Activated T-helper 17 cell treated with anti-CD3 and anti-CD28 coated beads, Interleukin-2, amount 50 U/mL, for 72 hours (primary cell): ENCODE measurements around the gene RNF180. TPM values are rescaled to one million over a fixed set of nuclear protein-coding genes. Genes with fewer than 3 reads are reported as not detected.

Experiments used
- ATAC-seq: fragments of 150-1000 bp; cut with Tn5 transposase; replicated peaks from 2 replicates; pipeline ENCODE4 v1.10.0; 2021; ENCODE audit warnings: mild to moderate bottlenecking, moderate library complexity
- H3K27ac Mint-ChIP-seq: one replicate; pipeline ENCODE4 v1.8.0; 2022; ENCODE audit warnings: mixed read lengths
- H3K27me3 Mint-ChIP-seq: one replicate; pipeline ENCODE4 v1.8.0; 2022; ENCODE audit warnings: mixed read lengths
- H3K36me3 Mint-ChIP-seq: one replicate; pipeline ENCODE4 v1.8.0; 2022; ENCODE audit warnings: low read depth, mild to moderate bottlenecking, mixed read lengths
- H3K4me1 Mint-ChIP-seq: one replicate; pipeline ENCODE4 v1.8.0; 2022; ENCODE audit warnings: mixed read lengths
- H3K4me3 Mint-ChIP-seq: one replicate; pipeline ENCODE4 v1.8.0; 2022; ENCODE audit warnings: mild to moderate bottlenecking, mixed read lengths
- H3K9me3 Mint-ChIP-seq: one replicate; pipeline ENCODE4 v1.8.0; 2022; ENCODE audit warnings: mixed read lengths
- total RNA-seq, 2 donors: library from RNA; stranded (reverse); gene quantifications; one replicate each; pipeline ENCODE4 v1.2.3, GENCODE V29; 2022

The RNF180 gene, protein sequence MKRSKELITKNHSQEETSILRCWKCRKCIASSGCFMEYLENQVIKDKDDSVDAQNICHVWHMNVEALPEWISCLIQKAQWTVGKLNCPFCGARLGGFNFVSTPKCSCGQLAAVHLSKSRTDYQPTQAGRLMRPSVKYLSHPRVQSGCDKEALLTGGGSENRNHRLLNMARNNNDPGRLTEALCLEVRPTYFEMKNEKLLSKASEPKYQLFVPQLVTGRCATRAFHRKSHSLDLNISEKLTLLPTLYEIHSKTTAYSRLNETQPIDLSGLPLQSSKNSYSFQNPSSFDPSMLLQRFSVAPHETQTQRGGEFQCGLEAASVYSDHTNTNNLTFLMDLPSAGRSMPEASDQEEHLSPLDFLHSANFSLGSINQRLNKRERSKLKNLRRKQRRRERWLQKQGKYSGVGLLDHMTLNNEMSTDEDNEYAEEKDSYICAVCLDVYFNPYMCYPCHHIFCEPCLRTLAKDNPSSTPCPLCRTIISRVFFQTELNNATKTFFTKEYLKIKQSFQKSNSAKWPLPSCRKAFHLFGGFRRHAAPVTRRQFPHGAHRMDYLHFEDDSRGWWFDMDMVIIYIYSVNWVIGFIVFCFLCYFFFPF
- total RNA-seq, result not detected

DNA sequence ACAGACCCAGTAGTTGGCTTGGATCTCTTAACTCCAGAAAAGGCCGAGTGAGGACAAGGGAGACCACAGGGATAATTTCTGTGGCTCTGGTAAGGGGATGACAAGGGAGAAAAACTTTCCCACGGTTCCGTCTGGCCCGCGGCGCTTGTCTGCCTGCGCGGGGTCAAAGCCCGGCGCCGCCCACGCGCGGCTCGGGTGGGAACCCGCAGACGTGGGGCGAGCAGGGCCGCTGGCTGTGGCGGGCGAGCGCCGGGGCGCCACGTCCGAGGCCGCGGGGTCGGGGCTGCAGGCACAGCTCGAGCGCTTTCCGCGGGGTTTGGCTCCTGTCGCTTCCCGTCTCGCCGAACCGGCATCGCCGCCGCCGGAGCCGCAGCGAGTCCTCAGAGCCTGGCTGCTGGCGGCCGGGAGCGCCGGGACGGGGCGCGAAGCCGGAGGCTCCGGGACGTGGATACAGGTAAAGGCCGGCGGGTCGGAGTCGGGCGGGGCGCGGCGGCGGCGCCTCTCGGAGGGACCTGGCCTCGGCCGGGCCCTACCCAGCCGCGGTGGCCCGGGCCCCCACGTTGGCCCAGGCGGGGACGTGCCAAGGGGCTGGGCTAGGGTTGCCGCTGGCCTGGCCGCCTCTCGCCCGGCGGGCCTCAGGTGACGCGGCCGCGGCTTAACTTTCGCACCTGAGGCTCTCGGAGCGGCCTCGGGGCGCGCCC, at the start of gene RNF180:
RNF180 (plus strand) TSS at position 344 of the 701 bp plus-strand sequence. CDS start 34,965 bp downstream, outside the sequence.
- H3K9me3 Mint-ChIP-seq, result peaks cover 5% of the 10 kb centered on the region
- H3K4me1 Mint-ChIP-seq, result no peaks in the 10 kb centered on the region
- peaks cover 5% of the 10 kb centered on the region for H3K36me3 Mint-ChIP-seq
- no peak for ATAC-seq
- H3K4me3 Mint-ChIP-seq, result no peak within 1 kb of the TSS
- no peak within 1 kb of the TSS for H3K27ac Mint-ChIP-seq
- peaks cover 23% of the 10 kb centered on the region for H3K27me3 Mint-ChIP-seq

DNA sequence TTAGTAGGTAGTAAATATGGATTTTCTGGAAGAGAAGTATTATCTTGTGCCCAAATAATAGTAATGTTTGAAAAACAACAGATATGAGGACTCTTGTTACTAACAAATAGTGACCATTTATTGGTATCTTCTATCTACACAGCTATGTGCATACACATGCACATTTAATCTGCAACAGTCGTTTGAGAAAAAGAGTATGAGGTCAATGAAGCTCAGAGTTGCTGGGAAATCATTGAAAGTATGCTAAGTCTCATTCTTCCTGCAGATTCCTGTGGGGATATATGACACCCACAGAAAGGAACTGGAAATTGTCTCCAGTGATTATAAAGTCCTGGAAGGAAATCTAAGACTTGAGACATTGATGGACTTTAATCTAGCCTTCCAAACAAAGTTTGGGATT, 40.1 kb upstream of the RNF180 start:
- no peaks in the 10 kb centered on the region for H3K4me1 Mint-ChIP-seq
- H3K27me3 Mint-ChIP-seq, result no peaks in the 10 kb centered on the region

DNA sequence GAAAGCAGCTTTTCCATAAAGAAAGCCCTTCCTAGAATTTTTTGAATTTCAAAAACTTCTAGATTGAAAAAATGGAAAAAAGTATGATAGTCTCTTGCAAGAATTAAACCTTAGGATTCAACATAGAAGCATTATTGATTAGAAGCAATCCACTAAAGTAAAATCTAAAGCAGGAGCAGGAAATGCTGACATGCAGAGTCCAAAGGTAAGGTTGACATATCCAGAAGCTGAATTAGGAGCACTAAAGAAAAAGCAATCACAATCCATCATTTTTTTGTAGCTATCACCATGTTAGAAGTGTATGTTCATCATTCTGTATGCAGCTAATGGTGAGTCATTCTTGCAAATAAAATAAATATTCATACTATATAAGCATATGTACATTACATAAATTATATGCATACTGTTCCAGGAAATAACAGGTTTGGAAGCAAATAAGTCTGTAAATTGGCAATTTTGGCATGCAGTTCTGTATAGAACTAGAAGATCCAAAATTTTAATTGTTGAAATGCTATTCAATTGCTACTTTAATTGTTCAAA, 39.4 kb upstream of the RNF180 start:
- H3K27me3 Mint-ChIP-seq, result no peaks in the 10 kb centered on the region
- H3K4me1 Mint-ChIP-seq, result no peaks in the 10 kb centered on the region
- no peak overlapping the region for H3K27ac Mint-ChIP-seq
- H3K36me3 Mint-ChIP-seq, result no peaks in the 10 kb centered on the region
- H3K9me3 Mint-ChIP-seq, result no peaks in the 10 kb centered on the region
- H3K4me3 Mint-ChIP-seq, result no peak overlapping the region
- no peak for ATAC-seq

More for the DNA sequence above, 40.1 kb upstream of the RNF180 start:
- Mint-ChIP-seq H3K9me3 (no peaks in the 10 kb centered on the region), H3K36me3 (no peaks in the 10 kb centered on the region), H3K4me3 (no peak overlapping the region), H3K27ac (no peak overlapping the region)
- no peak for ATAC-seq

DNA sequence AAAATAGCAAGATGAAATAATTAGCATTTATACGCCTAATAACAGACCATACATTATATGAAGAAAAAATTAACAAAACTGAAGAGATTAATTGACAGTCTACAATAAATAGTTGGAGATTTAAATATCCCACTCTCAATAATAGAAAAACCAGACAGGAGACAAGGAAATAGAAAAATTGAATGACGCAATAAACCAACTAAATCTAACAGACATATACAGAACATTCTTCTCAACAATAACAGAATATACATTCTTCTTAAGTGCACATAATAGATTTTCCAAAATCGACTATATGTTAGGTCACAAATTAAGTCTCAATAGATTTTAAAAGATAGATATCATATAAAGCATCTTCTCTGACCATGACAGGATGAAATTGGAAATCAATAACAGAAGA, 25.6 kb upstream of the RNF180 start:
- Mint-ChIP-seq H3K4me3 (no peak overlapping the region), H3K27me3 (peaks cover 3% of the 10 kb centered on the region), H3K36me3 (no peaks in the 10 kb centered on the region), H3K9me3 (peaks cover 6% of the 10 kb centered on the region), H3K4me1 (no peaks in the 10 kb centered on the region), H3K27ac (no peak overlapping the region)
- ATAC-seq, result no peak

DNA sequence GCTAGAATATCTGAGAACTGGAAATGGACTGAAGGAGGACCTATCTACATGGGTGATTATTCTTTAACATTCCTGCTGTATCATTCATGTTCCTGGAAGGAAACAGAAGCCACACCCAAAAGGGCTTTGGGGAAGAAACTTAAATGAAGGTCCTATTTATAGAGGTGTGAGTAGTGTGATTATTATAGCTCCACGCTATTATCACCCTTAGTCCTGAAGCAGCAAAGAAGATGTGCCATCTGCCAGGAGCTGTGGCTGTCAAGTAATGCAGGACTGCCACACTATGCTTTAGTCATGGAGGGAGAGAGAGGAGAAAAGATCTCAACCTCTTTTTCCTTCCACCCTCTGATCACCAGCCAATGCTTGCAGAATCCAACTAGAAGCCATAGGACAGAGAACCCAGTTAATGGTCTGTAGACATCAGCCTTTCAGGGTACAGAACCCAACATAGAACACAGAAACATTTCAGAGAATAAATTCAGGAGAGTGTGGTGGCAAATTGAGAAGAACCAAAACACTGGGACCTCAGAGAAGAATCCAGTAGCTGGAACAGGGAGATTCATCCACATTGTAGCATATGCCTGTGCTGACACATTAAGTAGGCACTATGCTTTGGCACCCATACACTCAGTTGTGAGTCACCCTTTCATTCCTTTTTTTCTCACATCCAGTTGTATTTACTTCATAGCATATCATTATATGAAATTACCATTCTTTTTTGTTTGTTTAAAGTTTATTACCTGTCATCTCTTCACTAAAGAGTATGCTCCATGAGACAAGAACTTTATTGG, 21.0 kb upstream of the RNF180 start:
- Mint-ChIP-seq H3K27me3 (no peaks in the 10 kb centered on the region), H3K9me3 (no peaks in the 10 kb centered on the region), H3K36me3 (no peaks in the 10 kb centered on the region), H3K27ac (no peak overlapping the region), H3K4me3 (no peak overlapping the region), H3K4me1 (no peaks in the 10 kb centered on the region)
- ATAC-seq, result no peak

DNA sequence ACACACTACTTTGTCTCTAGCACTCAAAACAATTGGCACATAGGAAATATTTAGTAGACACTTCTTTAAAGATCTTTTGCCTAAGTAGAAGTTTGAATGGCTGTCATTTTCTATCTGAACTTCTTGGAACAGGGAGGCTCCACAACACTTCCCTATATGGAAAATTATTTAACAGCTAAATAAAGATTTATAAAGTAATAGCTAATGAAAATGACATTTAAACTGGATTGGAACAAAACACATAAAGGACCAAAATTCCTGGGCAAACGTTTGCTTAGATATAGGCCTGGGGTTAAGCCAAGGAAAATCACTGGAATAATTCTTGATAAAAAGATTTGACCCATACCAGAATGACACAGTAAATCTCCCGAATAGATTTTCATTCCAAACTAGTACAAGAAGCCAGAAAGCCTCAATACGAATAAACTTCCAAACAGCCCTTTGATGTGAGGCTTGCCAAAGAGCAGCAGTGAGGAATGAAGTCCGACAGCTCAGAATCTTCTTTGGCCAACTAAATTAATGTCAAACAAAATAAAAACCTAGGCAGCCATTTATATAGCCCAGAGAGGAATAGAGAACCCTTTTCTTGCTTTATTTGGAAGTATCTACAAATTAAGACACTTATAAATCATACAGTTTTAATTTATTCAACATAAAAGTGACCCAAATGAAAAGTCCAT, 20.3 kb upstream of the RNF180 start:
- no peaks in the 10 kb centered on the region for H3K36me3 Mint-ChIP-seq
- H3K9me3 Mint-ChIP-seq, result no peaks in the 10 kb centered on the region
- H3K4me3 Mint-ChIP-seq, result no peak overlapping the region
- ATAC-seq, result no peak
- no peak overlapping the region for H3K27ac Mint-ChIP-seq
- no peaks in the 10 kb centered on the region for H3K27me3 Mint-ChIP-seq
- H3K4me1 Mint-ChIP-seq, result no peaks in the 10 kb centered on the region

DNA sequence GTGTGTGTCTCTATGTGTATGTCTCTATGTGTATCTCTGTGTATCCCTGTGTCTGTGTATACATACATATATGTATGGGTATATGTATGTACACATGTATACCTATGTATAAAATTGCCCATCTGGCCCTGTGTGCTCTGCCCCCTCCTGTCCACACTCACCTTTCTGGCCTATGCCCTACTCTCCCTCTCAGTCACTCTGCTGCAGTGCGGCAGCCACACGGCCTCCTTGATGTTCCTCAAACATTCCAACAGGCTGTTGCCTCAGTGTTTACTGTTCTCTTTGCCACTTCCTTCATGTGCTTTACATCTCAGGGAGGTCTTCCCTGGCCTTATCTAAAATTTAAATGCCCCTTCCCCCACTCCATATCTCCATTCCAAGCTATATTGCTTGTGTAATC, 18.3 kb upstream of the RNF180 start:
- Mint-ChIP-seq H3K4me3 (no peak overlapping the region), H3K27ac (no peak overlapping the region), H3K9me3 (peaks cover under 1% of the 10 kb centered on the region), H3K27me3 (no peaks in the 10 kb centered on the region), H3K4me1 (no peaks in the 10 kb centered on the region), H3K36me3 (no peaks in the 10 kb centered on the region)
- ATAC-seq, result no peak

DNA sequence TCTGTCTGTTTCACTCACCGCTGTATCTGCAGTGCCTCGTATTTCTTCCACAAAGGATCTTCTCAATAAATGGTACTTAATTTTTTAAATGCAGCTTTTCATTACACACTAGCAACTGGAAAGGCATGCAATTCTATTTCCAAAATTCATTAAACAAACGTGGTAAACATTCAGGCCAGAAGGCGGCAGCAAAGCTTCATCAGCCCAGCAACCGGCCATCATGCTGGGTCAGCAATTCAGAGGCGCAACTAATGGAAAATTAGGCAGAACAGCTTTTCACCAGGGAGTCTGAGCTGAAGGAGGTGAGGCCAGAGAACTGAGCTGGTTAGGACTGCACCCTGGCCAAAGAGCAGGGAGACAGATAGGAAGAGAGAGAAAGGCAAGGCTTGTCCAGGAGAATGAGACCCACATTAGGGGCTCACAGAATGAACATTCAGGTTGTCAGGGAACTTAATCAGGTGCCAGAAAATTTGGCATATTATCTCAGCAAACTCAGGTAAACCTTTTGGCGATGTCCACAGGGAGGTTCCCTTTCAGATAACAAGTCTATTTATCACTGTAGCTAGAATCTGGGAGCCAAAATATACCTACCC, 17.7 kb upstream of the RNF180 start:
- no peaks in the 10 kb centered on the region for H3K4me1 Mint-ChIP-seq
- H3K4me3 Mint-ChIP-seq, result no peak overlapping the region
- no peak overlapping the region for H3K27ac Mint-ChIP-seq
- H3K27me3 Mint-ChIP-seq, result no peaks in the 10 kb centered on the region
- peaks cover 5% of the 10 kb centered on the region for H3K9me3 Mint-ChIP-seq
- no peaks in the 10 kb centered on the region for H3K36me3 Mint-ChIP-seq
- ATAC-seq, result no peak

DNA sequence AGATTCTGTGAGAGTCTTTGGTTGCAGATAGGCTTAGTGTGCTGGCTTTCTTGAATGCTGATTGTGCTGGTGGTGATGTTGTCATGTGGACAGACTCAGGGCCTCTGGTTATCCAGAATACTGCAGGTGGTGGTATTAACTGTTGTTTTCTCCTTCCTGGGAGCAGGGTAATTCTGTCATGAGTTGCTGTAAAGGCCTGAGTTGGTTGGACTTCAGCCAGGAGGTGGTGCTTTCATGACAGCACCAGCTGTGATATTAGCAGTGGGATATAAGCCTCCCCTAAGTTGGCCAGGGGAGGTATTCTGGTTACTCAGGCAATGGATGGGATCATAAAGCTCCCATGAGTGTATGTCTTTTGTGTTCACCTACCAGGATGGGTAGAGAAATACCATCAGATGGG, 16.4 kb upstream of the RNF180 start:
- H3K9me3 Mint-ChIP-seq, result peaks cover 8% of the 10 kb centered on the region
- no peaks in the 10 kb centered on the region for H3K36me3 Mint-ChIP-seq

DNA sequence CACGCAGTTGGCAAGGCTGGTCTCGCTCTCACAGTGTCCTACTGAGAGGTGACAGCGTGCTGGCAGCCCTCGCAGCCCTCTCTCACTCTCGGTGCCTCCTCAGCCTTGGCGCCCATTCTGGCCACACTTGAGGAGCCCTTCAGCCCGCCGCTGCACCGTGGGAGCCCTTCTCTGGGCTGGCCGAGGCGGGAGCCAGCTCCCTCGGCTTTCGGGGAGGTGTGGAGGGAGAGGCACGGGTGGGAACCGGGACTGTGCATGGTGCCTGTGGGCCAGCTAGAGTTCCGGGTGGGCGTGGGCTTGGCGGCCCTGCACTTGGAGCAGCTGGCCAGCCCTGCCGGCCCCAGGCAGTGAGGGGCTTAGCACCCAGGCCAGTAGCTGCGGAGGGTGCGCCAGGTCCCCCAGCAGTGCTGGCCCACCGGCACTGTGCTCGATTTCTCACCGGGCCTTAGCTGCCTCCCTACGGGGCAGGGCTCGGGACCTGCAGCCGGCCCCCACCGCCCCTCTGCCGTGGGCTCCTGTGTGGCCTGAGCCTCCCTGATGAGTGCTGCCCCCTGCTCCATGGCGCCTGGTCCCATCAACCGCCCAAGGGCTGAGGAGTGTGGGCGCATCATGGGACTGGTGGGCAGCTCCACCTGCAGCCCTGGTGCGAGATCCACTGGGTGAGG, 15.7 kb upstream of the RNF180 start:
- H3K36me3 Mint-ChIP-seq, result no peaks in the 10 kb centered on the region
- no peaks in the 10 kb centered on the region for H3K27me3 Mint-ChIP-seq
- H3K27ac Mint-ChIP-seq, result no peak overlapping the region
- no peak for ATAC-seq
- H3K4me3 Mint-ChIP-seq, result no peak overlapping the region
- H3K9me3 Mint-ChIP-seq, result peaks cover 9% of the 10 kb centered on the region
- H3K4me1 Mint-ChIP-seq, result no peaks in the 10 kb centered on the region

More for the DNA sequence above, 16.4 kb upstream of the RNF180 start:
- no peaks in the 10 kb centered on the region for H3K4me1 Mint-ChIP-seq
- no peak for ATAC-seq
- no peaks in the 10 kb centered on the region for H3K27me3 Mint-ChIP-seq
- no peak overlapping the region for H3K27ac Mint-ChIP-seq
- no peak overlapping the region for H3K4me3 Mint-ChIP-seq

DNA sequence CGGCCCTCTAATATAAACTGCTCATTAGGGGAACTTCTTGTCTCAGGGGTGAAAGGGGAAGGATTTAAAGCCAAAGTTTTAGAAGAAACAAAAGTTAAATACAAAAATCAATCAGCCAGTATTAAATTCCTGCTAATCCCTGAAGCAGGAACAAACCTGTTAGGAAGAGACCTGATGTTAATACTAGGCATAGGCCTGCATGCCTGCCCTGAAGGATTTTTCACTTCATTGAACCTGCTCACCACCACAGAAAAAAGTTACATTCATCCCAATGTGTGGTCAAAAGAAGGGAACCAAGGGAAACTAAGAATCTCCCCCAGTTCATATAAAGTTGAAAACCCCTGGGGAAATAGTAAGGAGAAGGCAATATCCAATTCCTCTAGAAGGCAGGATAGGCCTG, 9.4 kb upstream of the RNF180 start:
- no peaks in the 10 kb centered on the region for H3K27me3 Mint-ChIP-seq
- H3K9me3 Mint-ChIP-seq, result peaks cover 9% of the 10 kb centered on the region
- H3K4me1 Mint-ChIP-seq, result no peaks in the 10 kb centered on the region
- no peak overlapping the region for H3K27ac Mint-ChIP-seq
- no peak for ATAC-seq
- H3K36me3 Mint-ChIP-seq, result no peaks in the 10 kb centered on the region
- no peak overlapping the region for H3K4me3 Mint-ChIP-seq

DNA sequence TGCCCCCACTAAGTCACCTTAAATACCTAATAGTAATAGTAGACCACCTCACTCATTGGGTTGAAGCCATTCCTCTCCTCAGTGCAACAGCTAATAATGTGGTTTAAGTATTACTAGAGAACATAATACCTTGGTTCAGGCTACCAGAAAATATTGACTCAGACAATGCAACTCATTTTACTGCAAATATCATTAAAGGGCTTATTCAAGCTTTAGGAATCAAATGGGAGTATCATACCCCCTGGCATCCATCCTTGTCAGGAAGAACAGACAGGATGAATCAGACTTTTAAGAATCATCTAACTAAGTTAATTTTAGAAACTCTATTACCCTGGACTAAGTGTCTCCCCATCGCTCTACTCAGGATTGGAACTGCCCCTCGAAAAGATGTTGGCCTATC, 6.8 kb upstream of the RNF180 start:
- Mint-ChIP-seq H3K27ac (no peak overlapping the region), H3K36me3 (no peaks in the 10 kb centered on the region), H3K4me3 (no peak overlapping the region), H3K4me1 (no peaks in the 10 kb centered on the region), H3K9me3 (peaks cover 9% of the 10 kb centered on the region), H3K27me3 (peaks cover 5% of the 10 kb centered on the region)
- ATAC-seq, result no peak

DNA sequence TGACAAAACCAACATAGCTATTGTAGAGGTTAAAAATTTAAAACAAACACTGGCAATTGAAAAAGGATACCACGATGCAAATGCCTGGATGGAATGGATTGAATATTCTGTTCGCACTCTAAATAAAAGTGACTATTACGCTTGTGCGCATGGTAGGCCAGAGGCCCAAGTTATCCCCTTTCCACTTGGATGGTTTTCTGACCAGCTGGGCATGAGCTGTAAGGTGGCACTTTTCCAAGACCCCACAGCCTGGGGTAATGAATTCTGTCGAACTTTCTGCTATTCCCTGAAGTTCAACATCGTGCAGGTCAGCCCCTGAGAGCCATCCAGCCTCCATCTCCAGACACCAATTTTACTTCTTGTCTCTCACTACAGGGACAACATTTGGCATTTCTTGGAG, 5.4 kb upstream of the RNF180 start:
- no peak for ATAC-seq
- Mint-ChIP-seq H3K27me3 (peaks cover 16% of the 10 kb centered on the region), H3K4me3 (no peak overlapping the region), H3K27ac (no peak overlapping the region), H3K4me1 (no peaks in the 10 kb centered on the region), H3K36me3 (peaks cover 3% of the 10 kb centered on the region), H3K9me3 (peaks cover 5% of the 10 kb centered on the region)
